Spleen (tissue), 7 donors: ENCODE results near the gene XRRA1.

Experiments used
- POLR2A ChIP-seq, 3 donors: fragments of 450-650 bp; IDR thresholded peaks; one replicate each; pipeline ENCODE4 v1.5.1; 2017; ENCODE audit warnings: antibody characterized with exemption in 3 of 3, mild to moderate bottlenecking in 1 of 3
- TF ChIP-seq, protein P1 (sequence below), 11 experiments: fragments of 200-600 bp in 7 of 11; fragments of 450-650 bp in 4 of 11; sonication (generic) in 4 of 11; IDR thresholded peaks in 8 of 11; conservative IDR thresholded peaks in 3 of 11; 1 replicate in 7 of 11; 2 replicates in 4 of 11; pipeline versions ENCODE4 v1.4.0 to v1.8.0; 2016 to 2021; ENCODE audit warnings: antibody characterized with exemption in 11 of 11, inconsistent platforms in 4 of 11, mild to moderate bottlenecking in 1 of 11
- donor health status: DM: no; HTN: no; CAD: no; lungs with moderate emphysema.
- donor health status: DM: no; HTN: no; CAD: no.
- donor health status: DM: no; HTN: no; CAD: no.

GRCh38 chr11:74988541-74989259 lies 39.8 kb upstream of the XRRA1 start, which contains the start of gene NEU3:
- TF ChIP-seq, protein P1, sequence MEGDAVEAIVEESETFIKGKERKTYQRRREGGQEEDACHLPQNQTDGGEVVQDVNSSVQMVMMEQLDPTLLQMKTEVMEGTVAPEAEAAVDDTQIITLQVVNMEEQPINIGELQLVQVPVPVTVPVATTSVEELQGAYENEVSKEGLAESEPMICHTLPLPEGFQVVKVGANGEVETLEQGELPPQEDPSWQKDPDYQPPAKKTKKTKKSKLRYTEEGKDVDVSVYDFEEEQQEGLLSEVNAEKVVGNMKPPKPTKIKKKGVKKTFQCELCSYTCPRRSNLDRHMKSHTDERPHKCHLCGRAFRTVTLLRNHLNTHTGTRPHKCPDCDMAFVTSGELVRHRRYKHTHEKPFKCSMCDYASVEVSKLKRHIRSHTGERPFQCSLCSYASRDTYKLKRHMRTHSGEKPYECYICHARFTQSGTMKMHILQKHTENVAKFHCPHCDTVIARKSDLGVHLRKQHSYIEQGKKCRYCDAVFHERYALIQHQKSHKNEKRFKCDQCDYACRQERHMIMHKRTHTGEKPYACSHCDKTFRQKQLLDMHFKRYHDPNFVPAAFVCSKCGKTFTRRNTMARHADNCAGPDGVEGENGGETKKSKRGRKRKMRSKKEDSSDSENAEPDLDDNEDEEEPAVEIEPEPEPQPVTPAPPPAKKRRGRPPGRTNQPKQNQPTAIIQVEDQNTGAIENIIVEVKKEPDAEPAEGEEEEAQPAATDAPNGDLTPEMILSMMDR (IDR thresholded peaks at IDR 0.05 in 8 of 11, conservative IDR thresholded peaks at IDR 0.05 in 3 of 11) = no peak
- TF ChIP-seq POLR2A (IDR thresholded peaks at IDR 0.05) = no peak
